Liver (tissue), 3 donors: ENCODE results near the gene KRT31.
"Not testable (repeated sequence)": the region's sequence is repeated elsewhere in the genome, so short reads cannot be mapped to it uniquely, and the experiment has no call there.

ENCODE experiments used
- ATF3 ChIP-seq: IDR thresholded peaks from 2 replicates; pipeline ENCODE4 v1.6.1; 2016; ENCODE audit warnings: antibody characterized with exemption
- CTCF ChIP-seq: fragments of 150-350 bp; IDR thresholded peaks from 2 replicates; pipeline ENCODE4 v1.5.1; 2017; ENCODE audit warnings: improper control_type of control experiment, low read depth, low read length; ENCODE audit not compliant: missing input control
- JUND ChIP-seq, 2 donors: IDR thresholded peaks; 2 replicates each; pipeline ENCODE4 v1.6.1; 2016; ENCODE audit warnings: antibody characterized with exemption in 2 of 2
- donor health status: healthy.
- donor health status: healthy.

GRCh38 chr17:41346421-41346820 lies 51.0 kb downstream of the KRT31 start:
- TF ChIP-seq JUND (IDR thresholded peaks at IDR 0.05); ATF3; CTCF: not testable (repeated sequence)
